ENCODE results near the gene AGBL4. TPM values are rescaled to one million over a fixed set of nuclear protein-coding genes. Genes with fewer than 3 reads are reported as not detected.

Gene AGBL4
- total and polyA plus RNA-seq, 2 of the 4 experiments (the other 2 are of a cell fraction) = not detected

DNA sequence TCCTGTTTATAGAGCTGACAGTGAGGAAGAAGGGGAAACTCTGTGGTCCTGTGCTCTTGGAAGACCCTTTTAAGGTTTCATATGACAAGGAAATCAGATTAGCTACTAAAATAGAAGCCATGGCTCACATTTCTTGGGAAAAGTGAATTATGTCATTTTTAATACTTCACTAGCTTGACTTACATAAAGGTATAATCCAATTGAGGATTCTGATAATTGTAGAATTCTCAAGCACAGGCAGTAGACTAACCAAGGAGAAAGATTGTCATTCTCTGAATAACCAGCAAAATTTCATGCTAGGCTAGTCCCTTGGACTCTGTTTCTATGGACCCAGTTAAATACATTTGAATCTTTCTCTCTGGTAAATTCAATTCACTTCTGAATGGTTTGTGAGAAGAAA, 634.1 kb downstream of the AGBL4 start:
- ATAC-seq (ENCODE audit: low read depth) (no peak), DNase-seq (no peak)
- no peak overlapping the region for H2AFZ ChIP-seq (replicated peaks; ENCODE audit: low read length, poor library complexity)
- H3K27me3 ChIP-seq (ENCODE audit: control insufficient read depth, insufficient read depth, low read length) = no peaks in the 10 kb centered on the region
- H3K4me1 ChIP-seq (ENCODE audit: control insufficient read depth, insufficient read depth, low read length) = no peaks in the 10 kb centered on the region
- H3K4me3 ChIP-seq (ENCODE audit: insufficient read depth, low read depth, low read length) = no peak overlapping the region
- TF ChIP-seq SMC3 (IDR thresholded peaks at IDR 0.05; ENCODE audit: low read depth, low read length) (no peak), RFX5 (IDR thresholded peaks at IDR 0.05; ENCODE audit: low read depth, low read length) (no peak), POLR2A (IDR thresholded peaks at IDR 0.05; ENCODE audit: low read depth, low read length) (no peak)
- no peak overlapping the region for H3K27ac ChIP-seq (ENCODE audit: insufficient read depth, low read length)
- in situ Hi-C loops (cut with MboI; ENCODE audit: low sequenced_read_pairs) = no loop called here
- no peak overlapping the region for H4K91ac ChIP-seq (ENCODE audit: insufficient read depth, low read depth, low read length)
- no peak overlapping the region for H3K56ac ChIP-seq (ENCODE audit: extremely low read depth, insufficient read depth, low read length)
- H2AK9ac ChIP-seq (replicated peaks; ENCODE audit: low read depth, low read length, poor library complexity) = no peak overlapping the region
- ChIA-PET CTCF (no interaction called here), POLR2A (ENCODE audit: unreplicated experiment) (no interaction called here)
- no peaks in the 10 kb centered on the region for H3K79me1 ChIP-seq (ENCODE audit: low read depth in 1 of 2, low read length in 2 of 2)
- H2BK20ac ChIP-seq (ENCODE audit: low read depth, low read length) = no peak overlapping the region
- H3K23ac ChIP-seq (ENCODE audit: low read depth, low read length) = no peak overlapping the region
- dilution Hi-C loops (cut with HindIII; ENCODE audit: low sequenced_read_pairs, unreplicated experiment) = no loop called here
- no peaks in the 10 kb centered on the region for H3K36me3 ChIP-seq (ENCODE audit: control insufficient read depth, insufficient read depth, low read length)
- no peak overlapping the region for H3K4me2 ChIP-seq (ENCODE audit: low read depth, low read length)
- H3K9me3 ChIP-seq (ENCODE audit: control insufficient read depth, insufficient read depth, low read length) = no peaks in the 10 kb centered on the region; the same call in 1 of the 2 replicates
- no peak overlapping the region for H3K4ac ChIP-seq (ENCODE audit: low read depth, low read length)
- H4K8ac ChIP-seq (ENCODE audit: low read depth in 2 of 2, low read length in 2 of 2) = no peak overlapping the region
- no peak overlapping the region for H2BK120ac ChIP-seq (ENCODE audit: low read depth, low read length)
- H3K9me1 ChIP-seq (ENCODE audit: insufficient read depth, low read length) = no peaks in the 10 kb centered on the region
- no peak overlapping the region for H3K14ac ChIP-seq (replicated peaks; ENCODE audit: low read depth, low read length)
- no peaks in the 10 kb centered on the region for H4K20me1 ChIP-seq (ENCODE audit: insufficient read depth, low read length)
- no peak overlapping the region for H2AK5ac ChIP-seq (ENCODE audit: low read depth, low read length)
- intact Hi-C loops (cut with micrococcal nuclease) = no loop called here
- H2BK15ac ChIP-seq (ENCODE audit: low read depth, low read length) = no peak overlapping the region
- H3K9ac ChIP-seq (ENCODE audit: low read depth, low read length) = no peak overlapping the region
- no peak overlapping the region for H3K18ac ChIP-seq (ENCODE audit: low read depth, low read length)
- no TSS peak for BruUV-seq (replicated peaks)
- no peak overlapping the region for H2BK5ac ChIP-seq (ENCODE audit: low read depth, low read length, poor library complexity, severe bottlenecking)
- H4K5ac ChIP-seq (ENCODE audit: low read depth, low read length) = no peak overlapping the region
